ELR (cell line): ENCODE results near the gene PHEX.

Experiments
- DNase-seq: peaks from one replicate; pipeline ENCODE4 v3.0.0-alpha.2; 2015; ENCODE audit warnings: low read depth

The PHEX gene

DNA sequence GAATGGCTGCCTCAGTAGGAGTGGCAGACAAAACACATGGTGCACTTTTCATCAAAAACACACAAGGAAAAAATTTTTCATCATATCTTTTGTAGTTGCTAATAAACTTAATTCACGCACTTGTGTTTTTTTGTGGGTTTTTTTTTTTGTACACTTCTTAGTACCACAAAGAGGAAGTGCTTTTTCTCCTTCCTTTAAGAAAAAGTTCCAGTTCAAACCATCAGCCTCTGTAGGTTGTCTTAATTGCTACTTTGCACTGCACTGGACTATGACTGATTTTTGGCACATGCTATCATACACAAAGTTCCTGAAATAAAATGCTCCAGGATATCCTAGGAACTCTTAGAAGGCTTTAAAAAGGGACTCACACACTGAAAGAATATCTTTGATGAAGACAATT, at the start of gene PHEX:
TSS of gene PHEX (plus strand) at position 242 of the 400 bp plus-strand sequence. CDS start 681 bp downstream, outside the sequence.
- no peak for DNase-seq

DNA sequence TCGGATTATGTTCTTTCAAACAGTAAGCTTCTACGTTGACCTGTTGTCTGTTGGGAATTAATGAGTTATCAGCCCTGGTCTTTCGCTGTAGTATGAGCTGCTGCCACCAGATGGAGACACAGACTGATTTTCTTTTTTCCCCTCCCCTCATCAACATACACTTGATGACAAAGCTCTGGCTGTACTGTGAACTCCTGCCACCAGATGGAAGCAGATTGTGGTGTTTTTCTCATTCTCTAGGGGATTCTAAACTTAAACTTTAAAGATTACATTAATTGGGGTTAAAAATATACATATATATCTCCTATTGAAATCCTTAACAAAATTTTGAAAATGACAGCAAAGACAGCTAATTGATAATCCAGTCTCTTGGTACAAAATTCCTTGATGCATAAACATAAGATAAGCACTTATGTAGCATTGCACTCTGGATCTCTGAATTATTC, 46.8 kb upstream of the PHEX start:
- peak; percentile 75 for DNase-seq

DNA sequence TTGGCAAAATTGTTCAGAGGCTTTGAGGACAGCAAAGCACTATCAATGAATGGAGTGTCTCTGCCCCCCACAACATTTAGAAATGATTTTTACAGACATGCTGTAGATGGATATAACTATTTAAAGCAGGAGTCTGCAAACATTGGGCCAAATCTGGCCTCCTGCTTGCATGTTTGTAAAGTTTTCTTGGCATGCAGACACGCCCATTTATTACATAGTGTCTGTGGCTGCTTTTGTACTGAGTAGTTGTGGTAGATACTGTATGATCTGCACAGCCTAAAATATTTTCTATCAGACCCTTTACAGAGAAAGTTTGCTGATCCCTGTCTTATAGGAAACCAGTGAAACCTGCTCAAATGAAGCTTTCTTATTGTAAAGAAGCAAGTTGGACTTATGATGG, 45.5 kb upstream of the PHEX start:
- no peak for DNase-seq

DNA sequence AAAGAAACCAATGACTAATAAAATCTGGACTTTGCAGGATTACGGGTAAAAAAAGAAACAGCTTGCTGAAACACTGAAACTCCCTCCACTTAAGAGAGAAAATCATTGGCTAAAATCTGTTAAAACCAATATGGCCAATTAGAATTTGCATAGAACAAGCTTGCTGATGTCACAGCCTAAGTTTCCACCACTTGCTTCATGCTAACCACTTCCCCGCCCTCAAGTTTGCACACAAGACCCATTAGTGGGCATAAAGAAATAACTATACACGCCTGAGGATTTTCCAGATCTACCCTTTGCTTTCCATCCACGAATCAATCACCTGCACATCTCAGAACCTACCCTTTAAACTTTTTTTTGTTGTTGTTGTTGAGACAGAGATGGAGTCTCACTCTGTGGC, 42.7 kb upstream of the PHEX start:
- no peak for DNase-seq

DNA sequence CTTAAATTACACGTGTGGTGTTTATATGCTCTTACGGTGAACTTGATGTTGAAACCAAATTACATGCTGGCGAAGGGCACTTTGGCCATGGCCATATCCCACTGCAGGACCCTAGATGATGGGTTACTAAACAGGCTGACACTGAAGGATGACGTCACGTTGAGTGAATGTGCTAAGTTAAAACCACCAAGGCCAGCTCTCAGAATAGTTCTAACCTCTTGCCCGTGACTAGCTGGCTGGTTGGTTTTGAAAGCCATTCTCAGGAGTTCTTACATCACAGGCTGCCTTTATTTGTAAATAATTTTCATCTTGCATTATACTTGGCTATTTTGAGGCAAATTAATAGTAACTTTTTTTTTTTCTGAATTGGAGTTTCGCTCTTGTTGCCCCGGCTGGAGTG, 41.3 kb upstream of the PHEX start:
- no peak for DNase-seq

DNA sequence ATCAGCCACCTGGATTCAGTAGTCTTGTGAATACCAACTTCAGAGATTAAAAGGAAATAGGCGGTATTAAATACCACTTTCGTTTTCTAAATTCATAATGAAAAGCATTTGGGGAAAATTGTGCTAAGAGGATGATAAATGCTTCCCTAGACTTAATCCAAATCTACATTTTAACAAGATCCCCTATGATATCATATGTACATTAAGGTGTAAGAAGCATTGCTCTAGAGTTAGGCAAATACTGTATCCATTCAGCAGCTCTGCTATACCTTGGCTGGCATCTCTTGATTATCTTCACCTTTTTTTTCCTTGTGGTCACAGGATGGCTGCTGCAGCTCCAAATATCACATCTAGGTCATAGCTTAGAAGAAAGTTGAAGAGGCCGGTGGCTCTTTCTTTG, 40.6 kb upstream of the PHEX start:
- DNase-seq, result no peak

DNA sequence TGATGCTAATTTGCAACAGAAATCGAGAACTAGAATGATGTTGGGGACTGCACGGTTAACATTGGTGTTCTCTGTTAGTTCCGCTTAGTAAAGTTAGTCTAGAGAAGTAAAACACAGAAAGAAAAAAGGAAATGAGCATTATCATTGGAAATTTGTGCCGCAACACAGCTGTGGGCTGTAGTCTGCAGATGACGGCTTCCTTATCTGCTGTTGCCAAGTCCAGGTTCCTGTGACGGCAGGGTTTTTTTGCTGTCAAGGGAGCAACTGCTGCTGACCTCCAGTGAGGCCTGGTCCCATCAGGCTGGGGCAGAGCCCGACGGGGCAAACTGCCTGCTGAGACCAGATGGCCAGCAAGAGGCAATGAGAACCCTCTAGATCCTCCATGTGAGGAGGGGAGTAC, 38.9 kb upstream of the PHEX start:
- DNase-seq, result no peak

- peak; percentile 67 for DNase-seq
Measured at GRCh38 chrX:21996872-21997455, 35.2 kb upstream of the PHEX start.

- no peak for DNase-seq
Measured at GRCh38 chrX:21998037-21998436, 34.1 kb upstream of the PHEX start.

- DNase-seq, result no peak
Measured at GRCh38 chrX:22004866-22005265, 27.3 kb upstream of the PHEX start.

DNA sequence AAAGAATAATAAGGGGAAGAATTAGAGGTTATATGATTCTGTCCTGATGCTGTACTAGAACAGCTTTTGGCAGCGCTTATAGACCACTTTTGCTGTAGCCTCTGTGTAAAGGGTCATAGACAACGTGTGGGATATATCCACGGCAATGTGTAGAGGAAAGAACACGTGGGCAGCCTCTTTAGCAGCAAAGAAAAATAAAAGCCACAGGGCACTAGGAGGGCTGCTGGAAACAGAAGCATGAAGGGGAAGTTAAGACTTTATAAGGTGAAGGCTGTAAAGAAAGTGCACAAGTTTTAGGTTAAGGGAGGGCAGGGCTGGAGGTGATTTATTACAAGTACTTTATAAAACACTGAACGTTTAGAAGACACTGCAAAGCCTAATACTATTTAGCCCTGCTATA, 20.1 kb upstream of the PHEX start:
- DNase-seq, result no peak

GRCh38 chrX:22012931-22013330, 19.2 kb upstream of the PHEX start:
- DNase-seq, result no peak

- no peak for DNase-seq
Measured at GRCh38 chrX:22015139-22015750, 16.9 kb upstream of the PHEX start.

DNA sequence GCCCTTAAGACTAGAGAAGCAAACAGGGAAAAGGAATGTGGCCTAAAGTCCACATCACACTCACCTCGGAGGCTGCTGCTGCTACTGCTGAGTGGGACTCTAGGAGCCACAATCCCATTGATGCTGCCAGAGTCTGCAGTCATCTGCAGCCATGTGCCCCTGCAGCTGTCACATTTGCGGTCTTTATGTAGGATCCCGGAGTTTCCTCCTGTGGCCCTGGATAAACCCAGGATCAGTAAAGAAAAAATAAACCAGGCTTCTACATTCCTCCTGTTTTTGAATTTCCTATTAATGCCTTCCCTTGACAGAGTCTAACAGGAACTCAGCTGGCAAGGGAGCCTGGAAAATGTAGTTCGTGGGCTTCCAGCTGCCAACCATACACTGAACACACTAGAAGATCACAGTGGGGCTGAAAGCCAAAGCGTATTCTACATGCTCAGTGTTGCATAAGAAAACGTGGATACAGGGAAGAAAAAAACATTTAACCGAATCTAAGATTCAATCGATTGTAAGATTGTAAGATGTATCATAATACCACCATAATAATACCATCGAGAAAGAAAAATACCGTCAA, 10.3 kb upstream of the PHEX start:
- no peak for DNase-seq

GRCh38 chrX:22024577-22024976, 7.5 kb upstream of the PHEX start:
- no peak for DNase-seq

GRCh38 chrX:22025751-22026150, 6.4 kb upstream of the PHEX start:
- no peak for DNase-seq

DNA sequence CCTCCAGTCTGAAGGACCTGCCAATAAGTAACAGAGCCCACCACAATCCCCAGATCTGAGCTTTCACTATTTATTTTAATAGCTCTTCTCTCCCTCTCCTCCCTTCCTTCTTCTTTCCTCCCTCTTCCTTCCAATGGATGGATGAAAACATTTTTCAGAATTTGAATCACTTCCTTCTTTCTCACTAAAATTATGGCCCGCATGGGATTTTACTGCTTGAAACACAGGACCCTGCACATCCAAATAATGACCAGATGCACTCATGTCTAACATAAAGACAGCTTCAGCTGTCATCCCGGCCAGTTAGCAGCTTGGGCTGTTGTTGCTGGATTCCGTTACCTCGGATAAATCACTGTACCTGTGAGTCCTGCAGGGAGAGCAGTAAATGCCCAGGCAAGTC, 5.4 kb upstream of the PHEX start:
- no peak for DNase-seq

DNA sequence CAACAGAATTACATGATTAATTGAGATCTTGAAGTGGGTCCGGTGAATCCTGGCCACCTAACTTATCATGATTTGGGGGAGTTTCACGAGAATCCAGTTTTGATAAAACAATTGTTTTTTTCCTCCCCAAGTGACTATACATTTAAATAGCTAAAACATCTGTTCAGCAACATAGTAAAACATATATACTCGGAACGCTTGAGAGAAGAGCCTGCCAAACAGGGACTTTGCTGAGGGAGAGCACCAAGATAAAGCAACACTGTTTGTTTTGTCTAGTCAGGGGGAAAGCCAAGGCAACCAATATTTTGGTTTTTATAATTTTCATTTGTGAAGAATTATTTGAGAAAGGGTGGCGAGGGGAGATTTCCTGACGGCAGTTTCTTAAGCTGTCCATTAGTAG, 381 bp downstream of the PHEX start:
- DNase-seq, result no peak

GRCh38 chrX:22033818-22034217, 1.7 kb downstream of the PHEX start:
- no peak for DNase-seq

DNA sequence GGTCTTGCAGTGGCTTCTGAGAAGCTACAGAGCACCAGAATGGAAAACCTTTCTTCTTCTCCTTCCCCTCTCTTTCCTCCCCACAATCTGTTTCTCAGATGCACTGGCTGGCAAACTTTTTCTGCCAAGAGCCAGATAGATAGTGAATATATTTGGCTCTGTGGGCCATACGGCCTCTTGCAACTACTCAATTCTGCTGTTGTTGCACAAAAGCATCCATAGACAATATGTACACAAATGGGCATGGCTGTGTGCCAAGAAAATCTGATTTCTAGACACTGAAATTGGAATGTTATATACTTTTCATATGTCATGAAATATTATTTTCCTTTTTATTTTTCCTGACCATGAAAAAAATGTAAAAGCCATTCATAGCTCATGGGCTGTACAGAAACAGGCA, 3.1 kb downstream of the PHEX start:
- DNase-seq, result no peak

- no peak for DNase-seq
Measured at GRCh38 chrX:22037225-22037624, 5.1 kb downstream of the PHEX start.

DNA sequence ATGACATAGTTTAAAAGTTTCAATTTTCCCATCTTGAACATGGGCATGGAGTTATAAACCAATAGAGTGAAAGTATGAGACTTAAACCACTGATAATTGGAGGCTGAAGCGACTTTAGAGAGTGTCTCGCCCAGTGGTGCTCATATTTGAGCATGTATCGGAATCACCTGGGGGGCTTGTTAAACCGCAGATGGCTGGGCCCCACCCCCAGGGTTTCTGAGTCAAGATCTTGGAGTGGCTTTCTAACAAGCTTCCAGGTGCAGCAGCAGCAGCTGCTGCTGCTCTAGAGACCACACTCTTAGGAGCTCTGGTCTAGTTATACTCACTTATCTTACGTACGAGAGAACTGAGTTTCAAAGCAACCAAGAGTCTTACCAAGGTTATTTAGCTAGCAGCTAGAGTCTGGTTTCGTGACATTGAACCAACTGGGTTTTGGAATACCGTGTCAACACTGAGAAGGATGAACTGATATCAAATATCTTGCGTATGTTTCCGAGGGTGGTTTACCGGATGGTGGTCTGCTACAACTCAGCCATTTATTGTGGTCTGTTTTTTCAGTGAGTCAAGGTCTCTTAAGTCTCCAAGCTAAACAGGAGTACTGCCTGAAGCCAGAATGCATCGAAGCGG, 5.9 kb downstream of the PHEX start:
- no peak for DNase-seq

- DNase-seq, result no peak
Measured at GRCh38 chrX:22039541-22039940, 7.4 kb downstream of the PHEX start.
